Activated CD4-positive, alpha-beta T cell treated with anti-CD3 and anti-CD28 coated beads, Interleukin-2, amount 50 U/mL, for 4 hours (primary cell): ENCODE data around the gene RNLS.

Experiments
- DNase-seq, 2 experiments: peaks; one replicate each; pipeline ENCODE4 v3.0.0-alpha.2; 2020

Gene RNLS

GRCh38 chr10:88423732-88424131 is 159.4 kb downstream of the RNLS start:
- DNase-seq: no peak

GRCh38 chr10:88421590-88421989 is 161.5 kb downstream of the RNLS start:
- DNase-seq: no peak

- DNase-seq: no peak
Measured at GRCh38 chr10:88418871-88419270, 164.2 kb downstream of the RNLS start.

- DNase-seq: no peak
Measured at GRCh38 chr10:88417387-88418030, 165.6 kb downstream of the RNLS start.

GRCh38 chr10:88416801-88417200 is 166.3 kb downstream of the RNLS start:
- DNase-seq: no peak

GRCh38 chr10:88415533-88416130 is 167.5 kb downstream of the RNLS start:
- no peak for DNase-seq

GRCh38 chr10:88413412-88413811 is 169.7 kb downstream of the RNLS start:
- DNase-seq: no peak

GRCh38 chr10:88411772-88412349 is 171.3 kb downstream of the RNLS start:
- no peak for DNase-seq

- DNase-seq: no peak
Measured at GRCh38 chr10:88409824-88410223, 173.3 kb downstream of the RNLS start.

GRCh38 chr10:88409236-88409635 is 173.9 kb downstream of the RNLS start:
- no peak for DNase-seq

- no peak for DNase-seq
Measured at GRCh38 chr10:88408096-88408495, 175.0 kb downstream of the RNLS start.

- no peak for DNase-seq
Measured at GRCh38 chr10:88404133-88404532, 179.0 kb downstream of the RNLS start.

GRCh38 chr10:88401671-88402347 is 181.3 kb downstream of the RNLS start:
- no peak for DNase-seq

GRCh38 chr10:88399240-88399639 is 183.9 kb downstream of the RNLS start:
- DNase-seq: no peak

- DNase-seq: no peak
Measured at GRCh38 chr10:88395677-88396076, 187.4 kb downstream of the RNLS start.

GRCh38 chr10:88392222-88392621 is 190.9 kb downstream of the RNLS start:
- no peak for DNase-seq

GRCh38 chr10:88390041-88390440 is 193.1 kb downstream of the RNLS start:
- no peak for DNase-seq

GRCh38 chr10:88389456-88389855 is 193.7 kb downstream of the RNLS start:
- no peak for DNase-seq

GRCh38 chr10:88388324-88388723 is 194.8 kb downstream of the RNLS start:
- no peak for DNase-seq

GRCh38 chr10:88386821-88387773 is 196.0 kb downstream of the RNLS start:
- DNase-seq: no peak

- DNase-seq: no peak
Measured at GRCh38 chr10:88386204-88386788, 196.8 kb downstream of the RNLS start.

GRCh38 chr10:88385601-88386203 is 197.4 kb downstream of the RNLS start:
- peak in 1 of 2 experiments; percentile 13 for DNase-seq
